Measurements from ENCODE around the gene SYDE1.

The SYDE1 gene

GRCh38 chr19:15129856-15130585 is 22.8 kb downstream of the SYDE1 start:
- H3K27ac ChIP-seq = no peak overlapping the region
- TF ChIP-seq, protein P1, sequence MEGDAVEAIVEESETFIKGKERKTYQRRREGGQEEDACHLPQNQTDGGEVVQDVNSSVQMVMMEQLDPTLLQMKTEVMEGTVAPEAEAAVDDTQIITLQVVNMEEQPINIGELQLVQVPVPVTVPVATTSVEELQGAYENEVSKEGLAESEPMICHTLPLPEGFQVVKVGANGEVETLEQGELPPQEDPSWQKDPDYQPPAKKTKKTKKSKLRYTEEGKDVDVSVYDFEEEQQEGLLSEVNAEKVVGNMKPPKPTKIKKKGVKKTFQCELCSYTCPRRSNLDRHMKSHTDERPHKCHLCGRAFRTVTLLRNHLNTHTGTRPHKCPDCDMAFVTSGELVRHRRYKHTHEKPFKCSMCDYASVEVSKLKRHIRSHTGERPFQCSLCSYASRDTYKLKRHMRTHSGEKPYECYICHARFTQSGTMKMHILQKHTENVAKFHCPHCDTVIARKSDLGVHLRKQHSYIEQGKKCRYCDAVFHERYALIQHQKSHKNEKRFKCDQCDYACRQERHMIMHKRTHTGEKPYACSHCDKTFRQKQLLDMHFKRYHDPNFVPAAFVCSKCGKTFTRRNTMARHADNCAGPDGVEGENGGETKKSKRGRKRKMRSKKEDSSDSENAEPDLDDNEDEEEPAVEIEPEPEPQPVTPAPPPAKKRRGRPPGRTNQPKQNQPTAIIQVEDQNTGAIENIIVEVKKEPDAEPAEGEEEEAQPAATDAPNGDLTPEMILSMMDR (IDR thresholded peaks at IDR 0.05) = no peak
- no peak for TF ChIP-seq ZFX (IDR thresholded peaks at IDR 0.05; ENCODE audit: borderline replicate concordance)

- TF ChIP-seq, protein P1 (IDR thresholded peaks at IDR 0.05) = no peak
- no peak for TF ChIP-seq ZFX (IDR thresholded peaks at IDR 0.05; ENCODE audit: borderline replicate concordance)
- H3K27ac ChIP-seq = no peak overlapping the region
These were observed 29.2 kb downstream of the SYDE1 start for GRCh38 chr19:15136234-15136954.

GRCh38 chr19:15137777-15138176 is 30.6 kb downstream of the SYDE1 start:
- H3K27ac ChIP-seq = no peak overlapping the region

DNA sequence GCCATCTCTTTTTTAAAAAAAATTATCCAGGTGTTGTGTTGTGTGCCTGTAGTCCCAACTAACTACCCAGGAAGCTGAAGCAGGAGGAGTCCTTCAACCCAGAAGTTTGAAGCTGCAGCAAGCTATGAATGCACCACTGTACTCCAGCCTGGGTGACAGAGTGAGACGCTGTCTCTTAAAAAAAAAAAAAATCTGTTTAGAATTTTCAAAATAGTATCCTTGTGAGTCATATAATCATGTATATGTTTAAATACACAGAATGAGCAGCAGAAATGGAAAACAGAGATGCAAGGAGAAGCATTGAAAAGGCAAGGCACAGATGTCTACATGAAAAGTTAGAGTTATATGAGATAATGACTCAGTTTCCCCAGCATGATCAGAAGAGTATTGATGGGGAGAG is 31.2 kb downstream of the SYDE1 start:
- no peak overlapping the region for H3K27ac ChIP-seq
- no peak for TF ChIP-seq ZFX (IDR thresholded peaks at IDR 0.05; ENCODE audit: borderline replicate concordance)
- TF ChIP-seq, protein P1 (IDR thresholded peaks at IDR 0.05) = no peak

More at GRCh38 chr19:15137777-15138176, 30.6 kb downstream of the SYDE1 start:
- no peak for TF ChIP-seq ZFX (IDR thresholded peaks at IDR 0.05; ENCODE audit: borderline replicate concordance)
- TF ChIP-seq, protein P1 (IDR thresholded peaks at IDR 0.05) = no peak

DNA sequence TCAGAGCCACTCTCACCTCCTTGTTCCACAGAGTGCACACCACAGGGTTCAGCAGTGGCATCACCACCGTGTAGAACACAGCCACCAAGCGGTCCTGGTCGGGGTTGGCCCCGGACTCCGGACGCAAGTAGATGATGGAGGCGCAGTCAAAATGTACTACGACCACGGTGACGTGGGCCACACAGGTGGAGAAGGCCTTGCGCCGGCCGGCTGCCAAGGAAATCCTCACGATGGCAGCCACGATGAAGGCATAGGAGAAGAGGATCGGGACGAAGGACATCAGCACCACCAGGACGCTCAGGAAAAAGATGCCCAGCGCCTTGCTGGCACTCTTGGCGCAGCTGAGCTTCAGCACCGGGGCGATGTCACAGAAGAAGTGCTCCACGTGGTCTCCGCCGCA is 33.9 kb downstream of the SYDE1 start:
- TF ChIP-seq ZFX (IDR thresholded peaks at IDR 0.05; ENCODE audit: borderline replicate concordance) = no peak
- TF ChIP-seq, protein P1 (IDR thresholded peaks at IDR 0.05) = no peak
- no peak overlapping the region for H3K27ac ChIP-seq

DNA sequence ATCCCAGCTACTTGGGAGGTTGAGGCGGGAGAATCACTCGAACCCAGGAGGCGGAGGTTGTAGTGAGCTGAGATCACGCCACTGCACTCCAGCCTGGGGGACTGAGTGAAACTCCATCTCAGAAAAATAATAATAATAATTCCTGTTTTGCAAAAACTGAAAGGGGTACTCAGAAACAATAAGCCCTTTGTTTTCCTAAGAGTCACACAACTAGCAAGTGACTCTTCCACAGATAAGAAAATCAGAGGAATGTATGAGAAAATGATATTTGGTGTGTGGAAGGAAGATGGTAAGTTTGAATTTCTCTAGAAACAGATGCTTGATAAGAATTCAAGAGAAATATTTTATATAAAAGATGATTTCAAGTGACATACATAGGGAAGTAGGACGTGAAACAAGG is 35.1 kb downstream of the SYDE1 start:
- H3K27ac ChIP-seq = no peak overlapping the region
- no peak for TF ChIP-seq ZFX (IDR thresholded peaks at IDR 0.05; ENCODE audit: borderline replicate concordance)
- TF ChIP-seq, protein P1 (IDR thresholded peaks at IDR 0.05) = no peak

All from 22Rv1 (cell line).